22Rv1 (cell line): Measurements from ENCODE around the gene ABCC10.

ENCODE experiments used
- H3K27ac ChIP-seq: fragments of 450-650 bp; 2 replicates; pipeline ENCODE4 v1.5.1; 2017
- CTCF ChIP-seq: fragments of 450-650 bp; IDR thresholded peaks from 2 replicates; pipeline ENCODE4 v1.5.1; 2017; ENCODE audit warnings: mild to moderate bottlenecking
- ZFX ChIP-seq: fragments of 450-650 bp; IDR thresholded peaks from 2 replicates; pipeline ENCODE4 v1.6.1; 2017; ENCODE audit warnings: antibody characterized with exemption, borderline replicate concordance

Gene ABCC10

GRCh38 chr6:43472515-43472914, 45.2 kb downstream of the ABCC10 start:
- TF ChIP-seq ZFX: no peak
- TF ChIP-seq CTCF: no peak
- no peak overlapping the region for H3K27ac ChIP-seq

- TF ChIP-seq ZFX: no peak
- TF ChIP-seq CTCF: no peak
- H3K27ac ChIP-seq: no peak overlapping the region
Observed at GRCh38 chr6:43475516-43475915, 48.2 kb downstream of the ABCC10 start.

GRCh38 chr6:43476746-43477145, 49.4 kb downstream of the ABCC10 start:
- H3K27ac ChIP-seq: peak overlapping the region; percentile 54; the same call in 1 of the 2 replicates

GRCh38 chr6:43477235-43478007, 50.1 kb downstream of the ABCC10 start, which contains the start of gene TJAP1:
TSS of gene TJAP1 (plus strand) at chr6:43477570. CDS start at chr6:43499002, 21,432 bp downstream.
- H3K27ac ChIP-seq: peak within 1 kb of the TSS; percentile 54
- TF ChIP-seq ZFX (no peak), CTCF (no peak)

More at GRCh38 chr6:43476746-43477145, 49.4 kb downstream of the ABCC10 start:
- TF ChIP-seq CTCF: no peak
- no peak for TF ChIP-seq ZFX

GRCh38 chr6:43478008-43478372, 50.6 kb downstream of the ABCC10 start:
- TF ChIP-seq ZFX: no peak
- no peak for TF ChIP-seq CTCF
- H3K27ac ChIP-seq: peak overlapping the region; percentile 54

- TF ChIP-seq CTCF (no peak), ZFX (no peak)
- H3K27ac ChIP-seq: no peak overlapping the region
Observed at GRCh38 chr6:43481075-43481474, 53.7 kb downstream of the ABCC10 start.

- TF ChIP-seq ZFX (no peak), CTCF (no peak)
- H3K27ac ChIP-seq: no peak overlapping the region
Observed at GRCh38 chr6:43481591-43482236, 54.4 kb downstream of the ABCC10 start.
